ENCODE results near the gene MYL7.
"Not testable (repeated sequence)": the region's sequence is repeated elsewhere in the genome, so short reads cannot be mapped to it uniquely, and the experiment has no call there.

MYL7 gene, protein sequence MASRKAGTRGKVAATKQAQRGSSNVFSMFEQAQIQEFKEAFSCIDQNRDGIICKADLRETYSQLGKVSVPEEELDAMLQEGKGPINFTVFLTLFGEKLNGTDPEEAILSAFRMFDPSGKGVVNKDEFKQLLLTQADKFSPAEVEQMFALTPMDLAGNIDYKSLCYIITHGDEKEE
- long read RNA-seq, donor 1 = 0 reads
- long read RNA-seq, donor 2 = 0 reads
- long read RNA-seq, donor 3, partial matches to known transcripts = 0 of 5 reads
- long read RNA-seq, donor 3, other reads (novel, unspliced or antisense) = 0 of 5 reads
- long read RNA-seq, donor 4 = 0 reads
- long read RNA-seq, donor 5 = 0 reads
- long read RNA-seq, donor 6 = 0 reads
- long read RNA-seq, donor 7 = 0 reads
- long read RNA-seq, donor 8 = 0 reads

DNA sequence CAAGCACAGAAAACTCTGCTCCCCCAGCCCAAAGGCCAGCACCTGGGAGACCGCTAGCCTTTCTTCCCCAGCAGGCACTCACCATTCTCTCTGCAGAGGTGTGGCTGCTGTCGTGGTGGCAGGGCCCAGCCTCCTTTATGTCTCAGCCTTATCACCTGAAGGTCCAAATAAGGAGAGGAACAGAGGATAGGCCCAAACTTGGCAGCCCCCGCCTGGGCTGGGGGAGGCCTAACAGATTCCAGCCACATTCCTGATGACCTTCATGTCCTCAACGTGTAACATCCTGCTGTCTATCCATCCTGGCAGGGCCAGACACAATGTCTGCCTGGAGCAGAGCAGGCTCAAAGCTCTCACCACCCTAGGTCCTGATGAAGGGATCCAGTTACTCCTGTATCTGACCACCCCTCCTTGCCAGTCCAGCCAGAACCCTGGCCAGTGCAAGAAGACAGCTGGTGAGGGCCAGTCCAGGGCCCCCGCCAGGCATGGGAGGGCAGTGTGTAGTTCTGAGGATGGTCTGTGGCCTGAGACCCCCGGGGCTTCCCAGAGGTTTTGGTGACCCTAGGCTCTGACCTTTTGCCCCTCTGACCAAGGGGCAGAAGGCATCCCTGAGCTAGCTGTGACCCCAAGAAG lies at the start of gene MYL7:
Gene MYL7 (minus strand): TSS at position 112 of the 630 bp plus-strand sequence. CDS start 27 bp downstream, at position 85.
- no peak for DNase-seq

DNA sequence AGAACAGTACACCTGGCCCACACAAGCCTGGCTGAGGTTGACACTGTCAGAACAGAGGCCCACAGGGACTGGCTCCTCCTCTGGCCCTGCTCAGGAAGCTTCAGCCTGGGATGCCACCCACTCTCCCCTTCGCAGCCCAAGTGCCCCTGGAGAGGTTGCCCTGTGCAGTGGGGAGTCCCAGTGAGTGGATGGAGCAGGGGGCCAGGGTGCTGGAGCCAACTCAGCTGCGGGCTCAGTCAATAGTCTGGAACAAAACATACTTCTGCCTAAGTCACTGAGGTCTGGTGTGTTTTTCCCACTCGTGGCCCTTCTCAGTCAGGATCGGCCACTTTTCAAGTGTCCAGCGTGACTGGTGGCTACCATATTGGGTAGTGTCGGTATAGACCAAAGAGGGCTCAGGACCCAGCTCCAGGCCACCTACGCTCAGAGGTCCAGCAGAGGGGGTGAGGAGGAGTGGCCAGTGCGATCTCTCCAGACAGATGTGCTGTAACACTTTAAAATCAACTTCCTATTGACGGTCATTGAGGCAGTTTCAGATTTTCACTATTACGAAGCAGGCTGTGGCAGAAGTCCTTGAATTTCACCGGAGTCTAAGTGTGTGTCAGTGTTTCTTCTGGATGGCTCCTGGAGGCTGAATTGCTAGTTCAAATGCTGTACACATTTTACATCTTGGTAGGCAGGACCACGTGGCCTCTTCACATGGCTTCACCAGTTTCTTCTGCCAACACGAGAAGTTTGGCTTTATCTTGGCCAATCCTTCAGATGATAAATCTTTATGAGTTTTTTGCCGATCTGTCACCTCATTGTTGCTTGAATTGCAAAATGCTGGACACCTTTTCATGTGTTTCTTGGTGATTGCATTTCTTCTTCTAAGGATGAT lies 49.1 kb upstream of the MYL7 start:
- no peak for DNase-seq

DNA sequence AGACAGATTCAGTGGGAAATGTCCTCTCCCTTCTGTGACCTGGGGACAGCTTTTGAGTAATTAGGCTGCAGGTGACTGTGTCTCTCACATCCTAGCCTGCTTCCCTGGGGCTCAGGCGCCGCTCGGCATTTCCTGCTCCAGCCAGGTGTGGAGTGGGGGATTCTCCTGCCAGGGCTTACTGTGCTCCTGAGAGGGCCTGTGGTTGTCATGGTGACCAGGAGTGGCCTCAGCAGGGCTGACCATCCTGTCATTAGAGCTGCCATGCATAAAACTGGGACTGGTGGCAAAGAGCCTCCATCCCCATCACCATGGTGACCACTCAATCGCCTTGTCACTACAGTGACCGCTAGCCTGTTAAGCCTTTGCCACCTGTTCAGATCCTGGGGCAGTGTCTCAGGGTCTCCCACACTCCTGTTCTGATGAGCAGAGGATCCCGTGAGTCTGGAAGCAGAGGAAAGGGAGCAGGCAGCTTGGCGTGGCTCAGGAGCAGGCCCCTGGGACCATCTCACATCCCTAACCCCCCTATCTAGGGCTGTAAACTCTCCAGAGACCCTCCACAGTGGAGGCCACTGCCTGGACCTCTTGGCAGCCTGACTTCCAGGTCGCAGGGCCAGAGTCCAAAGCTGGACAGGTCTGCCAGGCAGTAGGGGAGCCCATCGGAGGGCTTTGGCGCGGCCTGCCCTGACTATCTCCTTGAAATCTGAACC lies 48.3 kb upstream of the MYL7 start, which contains the start of gene GCK:
Gene GCK (minus strand): TSS at position 154 of the 707 bp plus-strand sequence. CDS start 486 bp downstream, outside the sequence.
- DNase-seq = peak; percentile 40

DNA sequence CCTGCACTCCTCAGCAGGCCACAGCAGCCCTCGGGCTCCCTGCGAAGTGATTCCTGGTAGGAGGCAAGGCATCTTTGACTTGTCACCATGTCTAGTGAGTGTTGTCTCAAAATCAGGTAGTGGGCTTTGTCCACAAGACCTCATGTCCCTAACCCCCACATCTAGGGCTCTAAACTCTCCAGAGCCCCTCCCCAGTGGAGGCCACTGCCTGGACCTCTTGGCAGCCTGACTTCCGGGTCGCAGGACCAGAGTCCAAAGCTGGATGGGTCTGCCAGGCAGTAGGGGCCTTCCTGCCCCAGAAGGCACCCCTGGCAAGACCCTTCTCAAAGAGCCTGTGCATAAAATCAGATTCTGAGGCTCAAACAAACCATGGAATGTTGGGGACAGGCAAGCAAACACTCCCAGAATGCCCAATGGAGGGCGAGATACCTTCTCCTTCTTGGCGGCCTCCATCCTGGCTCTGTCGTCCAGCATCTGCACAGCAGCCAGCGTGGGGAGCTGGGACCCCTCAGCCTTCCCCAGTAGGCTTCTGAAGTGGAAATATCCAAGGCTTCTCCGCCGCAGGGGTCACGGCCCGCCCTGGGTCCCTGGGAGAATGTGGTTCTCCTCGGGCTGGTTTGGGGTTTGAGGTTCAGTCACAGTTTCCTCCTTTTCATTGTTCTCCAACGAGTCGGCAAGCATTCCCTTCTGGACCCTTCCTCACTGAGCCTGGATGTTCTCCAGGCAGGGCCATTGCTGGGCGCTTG lies 47.5 kb upstream of the MYL7 start:
- DNase-seq = no peak

DNA sequence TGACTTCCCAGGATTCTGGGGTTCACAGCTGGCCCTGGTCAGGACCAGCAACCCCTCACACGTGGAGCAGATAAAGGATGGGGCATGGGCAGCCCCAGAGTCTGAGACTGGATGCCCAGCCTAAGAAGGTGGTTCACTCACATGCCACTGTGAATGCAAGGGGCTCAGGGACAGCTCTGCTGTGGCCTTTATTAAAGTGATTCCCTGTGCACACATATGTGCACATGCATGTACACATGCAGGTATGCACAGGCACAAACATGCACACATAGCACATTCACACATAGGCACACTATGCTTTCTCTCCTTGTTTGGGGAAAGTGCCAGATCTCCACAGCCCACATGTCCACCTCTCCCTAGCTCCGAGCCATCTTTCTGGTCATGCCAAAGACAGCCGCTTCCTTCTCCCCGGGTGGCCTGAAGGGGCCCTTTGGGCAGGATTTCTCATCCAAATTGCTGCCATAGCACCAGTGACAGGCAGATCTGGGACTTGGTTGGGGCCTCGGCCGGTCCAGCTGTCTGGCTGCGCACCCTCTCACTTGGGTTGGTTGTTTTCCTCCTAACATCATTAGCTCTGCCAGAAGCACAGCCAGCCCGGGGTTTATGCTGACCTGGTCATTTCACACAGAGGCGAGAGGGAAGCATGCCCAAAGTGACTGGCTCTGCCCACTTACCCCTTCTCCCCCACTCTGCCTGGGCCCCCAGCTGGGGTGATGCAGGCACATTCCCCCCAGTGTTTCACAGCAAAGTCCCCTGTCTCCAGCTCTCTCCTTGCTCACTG lies 46.7 kb upstream of the MYL7 start:
- DNase-seq = no peak

DNA sequence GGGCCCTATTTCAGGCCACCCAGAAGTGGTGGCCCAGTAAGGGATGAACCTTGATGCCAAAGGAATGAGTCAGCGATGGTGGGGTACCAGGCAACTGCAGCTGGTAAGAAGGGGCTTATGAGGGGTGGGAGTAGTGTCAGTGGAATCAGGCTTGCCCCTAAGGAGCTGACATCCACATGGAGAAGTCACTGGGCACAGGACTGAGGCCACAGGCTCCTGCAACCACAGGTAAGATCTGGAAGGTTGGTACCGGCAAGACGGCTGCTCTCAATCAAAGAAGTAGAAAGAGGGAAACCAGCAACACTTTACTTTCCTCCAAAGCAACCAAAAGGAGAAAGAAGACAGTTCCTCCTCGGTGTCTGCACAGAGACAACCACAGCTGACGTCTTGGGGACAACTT lies 45.6 kb upstream of the MYL7 start:
- DNase-seq = no peak

DNA sequence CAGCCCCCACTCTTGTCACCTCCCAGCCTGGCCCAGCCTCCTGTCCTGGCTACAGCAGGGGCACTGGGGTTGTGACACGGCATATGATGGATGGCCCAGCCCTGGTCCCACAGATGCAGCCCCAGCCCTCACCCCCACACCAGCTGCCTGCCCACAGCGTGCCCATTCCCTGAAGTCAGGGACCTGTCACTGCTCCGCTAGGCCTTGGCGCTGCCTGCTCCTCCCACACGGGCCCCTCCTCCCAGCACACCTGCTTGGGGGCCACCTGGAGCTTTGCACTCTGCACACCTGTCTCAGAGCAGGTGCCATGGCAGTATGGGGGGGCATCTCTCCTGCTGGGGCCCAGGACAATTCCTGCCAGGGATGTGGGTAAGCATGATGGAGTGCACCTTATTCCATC lies 44.6 kb upstream of the MYL7 start:
- DNase-seq = no peak

DNA sequence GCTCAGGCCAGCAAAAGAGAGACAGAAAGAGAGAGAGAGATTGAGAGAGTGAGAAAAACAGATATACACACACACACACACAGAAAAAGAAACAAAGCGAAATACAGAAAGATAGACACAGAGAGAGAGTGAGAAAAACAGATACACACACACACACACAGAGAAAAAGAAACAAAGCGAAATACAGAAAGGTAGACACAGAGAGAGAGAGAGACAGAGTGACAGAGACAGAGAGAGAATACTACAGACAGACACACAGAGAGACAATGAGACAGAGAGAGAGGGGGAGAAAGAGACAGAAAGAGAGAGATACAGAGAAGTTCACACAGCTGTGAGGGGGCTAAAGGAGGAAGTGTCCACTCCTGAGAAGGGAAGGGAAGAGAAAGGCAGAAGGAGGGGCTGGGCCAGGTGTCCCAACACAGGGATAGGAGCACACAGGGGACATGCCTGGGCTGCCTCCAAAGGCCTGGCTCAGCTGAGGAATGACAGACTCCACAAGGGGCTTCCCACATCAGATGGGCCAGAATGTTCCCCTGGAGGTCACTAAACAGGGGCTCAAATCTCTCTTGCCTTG lies 43.8 kb upstream of the MYL7 start:
- DNase-seq = no peak

DNA sequence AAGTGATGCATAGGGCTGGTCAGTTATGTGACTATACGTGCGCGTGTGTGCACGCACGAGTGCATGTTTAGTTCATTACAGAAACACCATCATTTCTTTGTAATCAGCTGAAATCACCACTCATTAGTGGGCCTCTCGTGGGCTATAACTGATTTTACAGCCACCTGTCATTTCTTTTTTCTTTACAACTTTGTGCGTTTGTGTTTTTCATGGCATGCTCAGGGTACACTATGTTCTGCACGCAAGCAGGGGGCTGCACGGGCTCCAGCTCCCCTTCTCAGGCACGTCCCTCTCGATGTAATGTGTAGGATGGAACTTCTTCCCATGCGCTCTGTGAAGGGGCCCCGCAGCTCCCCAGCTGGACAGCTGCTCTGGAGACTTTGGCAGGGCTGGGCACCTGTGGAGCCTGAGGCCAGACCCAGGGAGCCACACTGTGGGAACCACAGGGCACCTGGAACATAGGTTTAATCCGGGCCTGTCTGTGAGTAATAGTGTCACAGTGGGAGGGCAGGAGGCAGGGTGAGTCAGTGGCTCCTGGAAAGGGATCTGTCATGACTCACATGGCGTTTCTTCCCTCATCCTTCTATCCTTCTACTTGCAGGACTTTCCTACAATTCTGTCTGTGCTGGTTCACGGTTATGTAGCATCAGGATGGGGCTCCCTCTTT lies 43.2 kb upstream of the MYL7 start:
- no peak for DNase-seq

DNA sequence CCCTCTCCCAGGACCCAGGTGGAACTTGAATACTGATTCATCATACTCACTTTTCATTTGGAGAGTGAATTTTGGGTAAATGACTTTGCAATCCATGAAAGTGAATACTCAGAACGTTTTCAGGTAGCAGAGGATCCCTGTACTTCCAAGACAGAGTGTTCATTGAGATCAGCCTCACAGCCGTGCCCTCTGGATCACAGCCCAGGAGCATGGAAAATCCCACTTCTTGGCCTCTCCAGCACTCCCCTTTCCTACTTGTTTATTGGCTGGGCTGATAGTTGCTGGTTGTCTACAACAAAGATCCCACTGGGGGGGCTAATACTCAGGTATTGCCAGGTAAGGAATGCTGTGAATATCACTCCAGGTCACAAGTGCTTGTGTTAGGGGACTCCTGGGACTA lies 42.3 kb upstream of the MYL7 start:
- DNase-seq = no peak

DNA sequence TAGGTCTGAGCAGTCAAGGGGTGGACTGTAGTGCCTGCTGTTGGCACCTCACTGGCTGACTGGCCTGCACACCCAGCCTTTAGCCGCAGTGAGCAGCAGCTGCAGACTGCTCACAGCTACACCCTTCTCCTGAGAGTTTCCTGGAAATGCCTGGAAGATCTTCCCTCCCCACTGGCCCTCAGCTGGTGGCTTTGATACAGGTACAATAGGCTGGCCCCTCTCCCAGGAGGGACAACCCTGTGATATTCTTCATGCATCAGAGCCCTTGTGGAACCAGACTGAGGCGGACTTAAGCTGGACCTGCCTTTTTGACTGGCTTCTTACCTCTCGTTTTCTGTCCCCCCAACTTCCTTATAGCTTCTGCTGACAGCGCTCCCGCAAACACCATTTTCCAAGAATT lies 41.7 kb upstream of the MYL7 start:
- DNase-seq = no peak

DNA sequence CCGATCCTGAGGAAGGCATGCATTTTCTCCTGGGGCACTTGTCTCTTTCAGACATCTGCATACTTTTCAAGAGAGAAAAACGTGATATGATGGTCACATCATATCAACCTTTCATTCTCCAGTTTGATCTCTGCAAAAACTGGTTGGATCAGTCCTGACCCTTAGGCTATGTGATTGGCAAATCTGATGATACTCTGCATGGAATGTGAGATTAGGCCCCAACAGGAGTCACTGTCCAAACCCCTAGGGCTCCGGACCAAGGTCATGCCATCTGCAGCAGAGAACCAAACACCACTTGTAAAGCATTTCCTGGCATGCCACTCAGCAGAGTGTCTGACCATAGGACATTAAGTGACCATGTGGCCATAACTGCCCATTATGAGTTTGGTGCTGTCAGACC lies 39.5 kb upstream of the MYL7 start:
- DNase-seq = no peak

DNA sequence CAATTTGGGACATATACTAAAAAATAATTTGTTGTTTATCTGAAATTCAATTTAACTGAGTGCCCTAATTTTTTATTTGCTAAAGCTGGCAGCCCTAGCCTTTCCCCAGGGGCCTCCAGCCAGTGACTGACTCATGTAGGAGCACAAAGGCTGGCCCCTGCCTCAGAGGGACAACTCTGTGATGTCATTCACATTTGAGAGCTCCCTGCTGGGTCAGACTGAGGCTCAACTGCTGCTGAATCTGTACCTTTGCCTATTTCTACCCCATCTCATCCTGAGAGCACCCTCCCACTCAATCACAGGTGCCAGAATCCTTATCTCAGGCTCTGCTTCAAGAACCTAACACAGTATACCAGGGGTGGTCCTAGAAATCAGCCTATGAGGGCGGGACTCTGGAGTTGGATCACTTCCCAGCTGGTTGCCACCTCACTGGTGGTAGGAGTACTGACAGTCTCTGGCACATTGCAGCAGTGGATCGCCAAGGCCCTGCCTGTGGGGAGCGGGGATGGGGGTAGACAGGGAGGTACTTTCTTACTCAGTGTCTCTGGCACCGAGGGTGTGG lies 36.5 kb upstream of the MYL7 start:
- DNase-seq = no peak

DNA sequence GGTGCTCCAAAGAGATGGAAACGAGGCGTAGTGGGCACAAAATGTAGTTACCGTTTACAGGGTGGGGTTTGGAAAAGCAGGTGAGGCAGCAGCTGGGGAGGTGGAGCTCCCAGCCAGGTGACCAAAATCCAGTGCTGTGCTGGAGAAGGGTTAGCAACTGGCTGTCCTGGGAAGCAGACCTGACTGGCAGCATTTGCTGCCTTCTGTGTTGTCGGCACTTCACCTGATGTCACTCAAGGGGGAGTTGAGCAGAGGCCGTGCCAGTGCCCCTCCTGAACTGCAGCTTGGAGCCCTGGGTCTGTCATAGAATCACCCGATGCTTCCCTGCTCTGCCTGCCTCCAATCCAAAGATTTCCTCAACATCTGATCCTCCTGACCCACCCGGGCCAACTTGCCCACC lies 35.4 kb upstream of the MYL7 start:
- DNase-seq = no peak

DNA sequence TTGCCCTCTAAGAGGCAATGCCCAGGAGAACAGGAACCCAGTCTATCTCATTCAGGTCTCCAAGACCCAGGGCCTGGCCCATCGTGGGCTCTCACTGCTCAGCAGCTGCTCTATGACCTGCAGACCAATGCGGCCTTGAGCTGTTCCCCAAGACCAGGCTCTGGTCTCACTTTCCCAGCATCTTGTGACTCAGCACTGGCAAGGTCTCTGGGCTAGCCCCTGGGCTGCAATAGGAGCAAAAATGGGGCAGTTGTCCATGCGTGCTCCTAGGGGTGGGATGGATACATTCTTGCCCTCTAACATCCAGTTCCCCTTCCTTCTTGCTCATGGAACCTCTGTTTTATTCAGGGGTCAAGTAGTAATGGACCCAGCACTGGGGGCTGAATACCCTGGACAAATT lies 34.6 kb upstream of the MYL7 start:
- no peak for DNase-seq

DNA sequence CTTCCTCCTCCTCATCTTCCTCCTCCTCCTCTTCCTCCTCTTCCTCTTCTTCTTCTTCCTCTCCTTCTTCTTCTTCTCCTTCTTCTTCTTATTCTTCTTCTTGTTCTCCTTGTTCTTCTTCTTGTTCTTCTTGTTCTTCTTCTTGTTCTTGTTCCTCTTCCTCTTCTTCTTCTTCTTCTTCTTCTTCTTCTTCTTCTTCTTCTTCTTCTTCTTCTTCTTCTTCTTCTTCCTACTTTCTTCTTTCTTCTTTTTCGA lies 33.5 kb upstream of the MYL7 start:
- DNase-seq = not testable (repeated sequence)

DNA sequence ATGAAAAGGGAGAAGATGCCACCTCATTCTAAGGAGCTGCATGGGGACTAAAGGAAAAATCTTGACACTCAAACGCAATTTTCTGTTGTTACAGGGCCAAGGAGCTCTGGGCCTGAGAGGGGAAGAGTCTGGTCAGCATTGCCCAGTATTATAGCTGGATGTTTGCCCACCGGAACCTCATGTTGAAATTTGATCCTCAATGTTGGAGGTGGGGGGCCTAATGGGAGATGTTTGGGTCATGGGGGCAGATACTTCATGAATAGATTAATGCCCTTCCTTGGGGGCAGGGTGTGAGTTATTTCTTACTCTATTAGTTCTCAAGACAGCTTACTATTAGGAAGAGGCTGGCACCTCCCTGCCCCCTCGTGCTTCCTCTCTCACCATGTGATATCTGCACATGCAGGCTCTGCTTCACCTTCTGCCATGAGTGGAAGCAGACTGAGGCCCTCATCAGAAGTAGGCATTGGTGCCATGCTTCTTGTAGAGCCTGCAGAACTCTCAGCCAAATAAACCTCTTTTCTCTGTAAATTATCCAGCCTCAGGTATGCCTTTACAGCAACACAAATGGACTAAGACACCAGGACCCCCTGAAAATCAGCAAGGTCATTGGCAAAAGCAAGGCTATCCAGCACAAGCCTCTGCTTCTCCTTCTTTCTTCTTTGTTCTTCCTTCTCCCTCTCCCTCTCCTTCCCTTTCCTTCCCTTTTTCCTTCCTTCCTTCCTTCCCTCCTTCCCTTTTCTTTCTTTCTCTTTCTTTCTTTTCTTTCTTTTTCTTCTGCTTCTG lies 33.0 kb upstream of the MYL7 start:
- no peak for DNase-seq

DNA sequence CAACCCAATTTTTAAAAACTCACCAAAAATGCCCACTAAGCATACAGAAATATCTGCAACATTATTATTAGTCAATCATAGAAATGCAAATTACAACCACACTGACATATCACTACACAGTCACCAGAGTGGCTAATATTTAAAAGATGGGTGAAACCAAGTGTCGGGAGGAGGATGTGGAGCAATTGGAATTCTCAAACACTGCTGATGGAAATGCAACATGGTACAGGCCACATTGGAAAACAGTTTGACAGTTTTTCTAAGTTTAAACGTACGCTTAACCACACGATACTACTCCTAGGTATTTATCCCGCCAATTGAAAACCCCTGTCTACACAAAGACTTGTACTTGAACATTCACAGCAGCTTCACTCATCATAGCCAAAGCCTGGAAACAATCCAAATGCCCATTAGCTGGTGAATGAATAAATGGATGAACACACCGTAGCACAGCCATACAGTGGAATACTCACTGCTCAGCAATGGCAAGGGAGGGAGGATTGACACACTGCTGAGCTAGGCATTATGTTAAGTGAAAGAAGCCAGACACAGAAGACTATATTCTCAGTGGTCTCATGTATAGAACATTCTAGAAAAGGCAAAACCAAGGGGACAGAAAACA lies 31.8 kb upstream of the MYL7 start:
- DNase-seq = no peak

Measured in right kidney (tissue), 9 donors.